Femur (tissue), 1 donor: ENCODE measurements around the gene SLC25A39.
"Not testable (repeated sequence)": the region's sequence is repeated elsewhere in the genome, so short reads cannot be mapped to it uniquely, and the experiment has no call there.

ENCODE experiments used
- DNase-seq: peaks from one replicate; pipeline ENCODE4 v3.0.0-alpha.2; 2017

Gene SLC25A39, protein sequence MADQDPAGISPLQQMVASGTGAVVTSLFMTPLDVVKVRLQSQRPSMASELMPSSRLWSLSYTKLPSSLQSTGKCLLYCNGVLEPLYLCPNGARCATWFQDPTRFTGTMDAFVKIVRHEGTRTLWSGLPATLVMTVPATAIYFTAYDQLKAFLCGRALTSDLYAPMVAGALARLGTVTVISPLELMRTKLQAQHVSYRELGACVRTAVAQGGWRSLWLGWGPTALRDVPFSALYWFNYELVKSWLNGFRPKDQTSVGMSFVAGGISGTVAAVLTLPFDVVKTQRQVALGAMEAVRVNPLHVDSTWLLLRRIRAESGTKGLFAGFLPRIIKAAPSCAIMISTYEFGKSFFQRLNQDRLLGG

GRCh38 chr17:44324571-44325275 lies at the start of gene SLC25A39:
SLC25A39 (minus strand) TSS chr17:44324823; CDS start chr17:44323562, 1,261 bp downstream.
- peak; percentile 96 for DNase-seq

GRCh38 chr17:44372036-44372435 lies 47.4 kb upstream of the SLC25A39 start:
- no peak for DNase-seq

- DNase-seq, result not testable (repeated sequence)
Observed at GRCh38 chr17:44369414-44370023, 44.9 kb upstream of the SLC25A39 start.

GRCh38 chr17:44368391-44369243 lies 44.0 kb upstream of the SLC25A39 start:
- DNase-seq, result not testable (repeated sequence)

- DNase-seq, result no peak
Observed at GRCh38 chr17:44367231-44367979, 42.8 kb upstream of the SLC25A39 start.

GRCh38 chr17:44365051-44365450 lies 40.4 kb upstream of the SLC25A39 start:
- not testable (repeated sequence) for DNase-seq

- DNase-seq, result peak; percentile 79
Observed at GRCh38 chr17:44363613-44364159, 39.1 kb upstream of the SLC25A39 start, which contains the start of gene FAM171A2. FAM171A2 (minus strand) TSS chr17:44363853; CDS start chr17:44363714, 139 bp downstream.

- DNase-seq, result peak; percentile 53
Observed at GRCh38 chr17:44362949-44363612, 38.5 kb upstream of the SLC25A39 start.

DNA sequence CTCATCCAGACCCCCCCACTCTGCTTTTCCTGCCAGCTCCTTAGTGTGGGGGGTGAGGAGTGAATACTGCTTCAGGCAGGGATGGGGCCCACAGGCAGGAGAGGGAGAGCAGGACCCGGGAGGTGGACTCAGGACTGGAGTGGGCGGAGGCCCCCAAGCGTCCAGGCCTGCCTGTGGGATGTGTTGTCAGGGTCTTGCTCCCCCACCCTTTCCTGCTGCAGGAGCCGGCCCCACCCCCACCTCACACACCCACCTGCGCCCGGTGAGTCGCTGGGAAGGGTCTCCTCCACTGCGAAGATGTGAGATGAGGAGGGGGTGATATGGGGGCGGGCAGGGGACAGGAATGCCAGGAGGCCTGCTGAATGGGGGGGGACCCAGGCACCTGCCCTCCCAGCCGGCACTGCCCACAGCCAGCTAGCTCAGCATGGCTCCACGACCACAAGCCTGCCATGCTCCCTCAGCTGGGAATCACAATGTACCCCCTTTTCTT lies 37.9 kb upstream of the SLC25A39 start:
- DNase-seq, result peak; percentile 49

GRCh38 chr17:44361292-44362260 lies 37.0 kb upstream of the SLC25A39 start:
- DNase-seq, result peak; percentile 54

GRCh38 chr17:44360826-44361225 lies 36.2 kb upstream of the SLC25A39 start:
- peak; percentile 64 for DNase-seq

DNA sequence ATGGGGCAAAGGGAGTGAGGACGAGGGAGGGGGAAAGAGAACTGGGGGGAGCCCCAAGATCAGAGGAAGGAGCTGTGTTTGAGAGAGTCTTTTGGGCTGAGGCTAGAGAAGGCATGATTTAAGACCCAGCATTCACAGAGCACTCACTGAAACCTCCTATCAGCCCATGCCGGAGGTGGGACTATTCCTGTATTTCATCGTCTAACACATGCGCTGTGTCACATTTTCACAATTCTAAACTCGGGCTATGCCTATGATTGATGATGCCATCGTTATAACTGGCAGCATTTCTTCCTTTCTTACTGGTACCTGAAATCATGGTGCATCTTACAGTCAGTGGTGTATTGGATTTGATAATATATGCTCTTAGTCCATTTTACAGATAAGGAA lies 35.5 kb upstream of the SLC25A39 start:
- DNase-seq, result no peak

- DNase-seq, result peak; percentile 62
Observed at GRCh38 chr17:44359458-44360143, 35.0 kb upstream of the SLC25A39 start.

DNA sequence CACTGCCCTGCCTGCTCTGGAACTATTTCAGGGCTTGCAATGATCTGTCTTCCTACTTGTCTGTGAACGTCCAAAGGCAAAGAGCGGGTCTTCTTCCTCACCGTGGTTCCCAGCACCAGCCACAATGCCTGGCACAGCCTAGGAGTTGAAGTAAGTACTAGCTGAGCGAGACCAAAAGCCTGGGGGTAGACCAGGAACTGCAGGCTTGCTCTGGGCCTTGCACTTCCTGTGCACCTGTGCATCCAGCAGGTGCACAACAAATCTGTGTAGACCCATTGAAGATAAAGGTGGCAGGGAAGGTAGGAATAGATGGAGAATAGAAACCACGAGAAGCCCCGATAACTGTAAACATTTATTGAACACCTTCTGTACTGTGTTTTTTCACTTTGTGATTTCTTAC lies 34.4 kb upstream of the SLC25A39 start:
- DNase-seq, result no peak

DNA sequence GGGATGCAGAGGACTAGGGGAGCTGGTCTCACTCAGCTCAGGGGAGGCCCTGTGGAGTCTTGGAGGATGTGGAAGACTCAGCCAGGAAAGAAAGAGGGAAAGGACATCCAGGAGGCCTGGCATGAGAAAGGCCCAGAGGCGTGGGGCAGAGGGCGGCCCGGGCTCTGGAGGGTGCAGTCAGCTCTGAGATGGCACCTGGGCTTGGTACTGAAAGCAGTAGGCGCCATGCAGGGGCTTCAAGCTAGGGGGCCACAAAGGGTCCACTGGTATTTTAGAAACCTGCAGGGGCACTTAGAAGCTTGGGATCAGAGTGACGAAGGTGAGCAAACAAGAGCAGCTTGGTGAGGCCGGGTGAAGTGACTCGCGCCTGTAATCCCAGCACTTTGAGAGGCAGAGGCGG lies 33.4 kb upstream of the SLC25A39 start:
- no peak for DNase-seq

DNA sequence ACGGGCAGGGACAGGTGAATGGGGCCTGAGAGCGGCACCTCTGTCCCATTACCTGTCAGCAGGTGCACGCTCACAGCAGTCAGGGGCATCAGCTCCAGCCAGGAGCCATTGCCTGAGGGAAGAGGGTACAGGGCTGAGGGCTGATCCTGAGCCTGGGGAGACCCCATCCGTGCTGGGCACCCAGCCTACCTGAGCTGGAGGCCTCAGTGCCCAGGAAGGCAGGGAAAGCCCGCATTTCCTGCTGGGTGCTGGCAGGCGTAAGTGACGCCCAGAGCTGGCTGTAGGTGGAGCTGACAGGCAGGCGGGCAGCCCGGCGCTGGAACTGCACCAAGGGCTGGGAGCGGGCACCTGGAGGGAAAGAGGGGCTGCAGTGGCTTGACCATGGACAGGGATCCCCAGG lies 31.6 kb upstream of the SLC25A39 start:
- no peak for DNase-seq

- no peak for DNase-seq
Observed at GRCh38 chr17:44355642-44356099, 31.0 kb upstream of the SLC25A39 start.
